Osteocyte (in vitro differentiated cells): Measurements from ENCODE around the gene ROPN1L. TPM values are rescaled to one million over a fixed set of nuclear protein-coding genes. Genes with fewer than 3 reads are reported as not detected.

Experiments
- DNase-seq: peaks from one replicate; pipeline ENCODE4 v3.0.0; 2021; ENCODE audit warnings: mixed read lengths; ENCODE audit not compliant: unreplicated experiment; ENCODE audit errors: extremely low spot score
- H3K27ac Mint-ChIP-seq: one replicate; pipeline ENCODE4 v1.8.0; 2021; ENCODE audit warnings: mild to moderate bottlenecking, mixed read lengths; ENCODE audit not compliant: unreplicated experiment
- H3K27me3 Mint-ChIP-seq: one replicate; pipeline ENCODE4 v1.8.0; 2021; ENCODE audit warnings: mixed read lengths; ENCODE audit not compliant: unreplicated experiment
- H3K36me3 Mint-ChIP-seq: one replicate; pipeline ENCODE4 v1.8.0; 2021; ENCODE audit warnings: mixed read lengths; ENCODE audit not compliant: unreplicated experiment
- H3K4me1 Mint-ChIP-seq: one replicate; pipeline ENCODE4 v1.8.0; 2021; ENCODE audit warnings: mixed read lengths; ENCODE audit not compliant: unreplicated experiment
- H3K4me3 Mint-ChIP-seq: one replicate; pipeline ENCODE4 v1.8.0; 2021; ENCODE audit warnings: mild to moderate bottlenecking, moderate library complexity, mixed read lengths; ENCODE audit not compliant: unreplicated experiment
- H3K9me3 Mint-ChIP-seq: one replicate; pipeline ENCODE4 v1.8.0; 2021; ENCODE audit warnings: mixed read lengths; ENCODE audit not compliant: unreplicated experiment
- total RNA-seq: library from RNA; stranded (reverse); gene quantifications from 2 replicates; pipeline ENCODE4 v1.2.1, GENCODE V29; 2021
- TF ChIP-seq, protein P1 (sequence below): fragments of 200-600 bp; sonication (generic); IDR thresholded peaks from 2 replicates; pipeline ENCODE4 v1.5.0; 2021; ENCODE audit warnings: antibody characterized with exemption, mild to moderate bottlenecking, moderate library complexity

The ROPN1L gene
- total RNA-seq, 1 donor from 2014 or later, result not detected

GRCh38 chr5:10501554-10502075 is 59.9 kb downstream of the ROPN1L start:
- Mint-ChIP-seq H3K27ac (no peak overlapping the region), H3K4me3 (no peak overlapping the region), H3K36me3 (no peaks in the 10 kb centered on the region), H3K9me3 (no peaks in the 10 kb centered on the region), H3K4me1 (peaks cover 3% of the 10 kb centered on the region), H3K27me3 (no peaks in the 10 kb centered on the region)
- TF ChIP-seq, protein P1, sequence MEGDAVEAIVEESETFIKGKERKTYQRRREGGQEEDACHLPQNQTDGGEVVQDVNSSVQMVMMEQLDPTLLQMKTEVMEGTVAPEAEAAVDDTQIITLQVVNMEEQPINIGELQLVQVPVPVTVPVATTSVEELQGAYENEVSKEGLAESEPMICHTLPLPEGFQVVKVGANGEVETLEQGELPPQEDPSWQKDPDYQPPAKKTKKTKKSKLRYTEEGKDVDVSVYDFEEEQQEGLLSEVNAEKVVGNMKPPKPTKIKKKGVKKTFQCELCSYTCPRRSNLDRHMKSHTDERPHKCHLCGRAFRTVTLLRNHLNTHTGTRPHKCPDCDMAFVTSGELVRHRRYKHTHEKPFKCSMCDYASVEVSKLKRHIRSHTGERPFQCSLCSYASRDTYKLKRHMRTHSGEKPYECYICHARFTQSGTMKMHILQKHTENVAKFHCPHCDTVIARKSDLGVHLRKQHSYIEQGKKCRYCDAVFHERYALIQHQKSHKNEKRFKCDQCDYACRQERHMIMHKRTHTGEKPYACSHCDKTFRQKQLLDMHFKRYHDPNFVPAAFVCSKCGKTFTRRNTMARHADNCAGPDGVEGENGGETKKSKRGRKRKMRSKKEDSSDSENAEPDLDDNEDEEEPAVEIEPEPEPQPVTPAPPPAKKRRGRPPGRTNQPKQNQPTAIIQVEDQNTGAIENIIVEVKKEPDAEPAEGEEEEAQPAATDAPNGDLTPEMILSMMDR, result no peak
- no peak for DNase-seq

DNA sequence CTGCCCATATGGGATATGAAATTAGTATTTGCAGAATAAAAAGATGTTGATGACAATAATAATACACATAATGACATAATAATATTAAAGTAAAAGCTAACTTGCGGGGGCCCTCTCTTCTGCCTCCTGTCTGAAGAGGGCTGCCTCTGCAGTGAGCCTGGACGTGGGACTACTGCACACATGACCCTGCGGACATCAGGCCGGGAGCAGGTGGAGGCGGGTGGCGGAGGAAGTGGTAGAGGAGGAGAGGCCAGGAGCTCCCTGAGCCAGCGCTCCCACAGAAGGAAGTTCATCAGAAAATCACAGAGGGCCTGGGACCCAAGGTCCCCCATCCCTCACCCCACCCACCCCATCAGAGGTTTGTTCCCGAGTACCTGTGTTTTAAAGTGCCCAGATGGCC is 60.5 kb downstream of the ROPN1L start:
- peaks cover 3% of the 10 kb centered on the region for H3K4me1 Mint-ChIP-seq
- no peaks in the 10 kb centered on the region for H3K9me3 Mint-ChIP-seq
- no peak overlapping the region for H3K27ac Mint-ChIP-seq
- H3K36me3 Mint-ChIP-seq, result no peaks in the 10 kb centered on the region
- H3K4me3 Mint-ChIP-seq, result no peak overlapping the region
- no peak for DNase-seq
- TF ChIP-seq, protein P1, result no peak
- H3K27me3 Mint-ChIP-seq, result no peaks in the 10 kb centered on the region

- Mint-ChIP-seq H3K36me3 (no peaks in the 10 kb centered on the region), H3K27me3 (no peaks in the 10 kb centered on the region), H3K4me3 (no peak overlapping the region), H3K27ac (no peak overlapping the region), H3K4me1 (peaks cover 3% of the 10 kb centered on the region), H3K9me3 (no peaks in the 10 kb centered on the region)
- DNase-seq, result no peak
- TF ChIP-seq, protein P1, result no peak
These were observed 60.9 kb downstream of the ROPN1L start for GRCh38 chr5:10502578-10502977.

- TF ChIP-seq, protein P1, result no peak
- Mint-ChIP-seq H3K27ac (no peak overlapping the region), H3K9me3 (no peaks in the 10 kb centered on the region), H3K4me1 (peaks cover 3% of the 10 kb centered on the region), H3K27me3 (no peaks in the 10 kb centered on the region), H3K4me3 (no peak overlapping the region), H3K36me3 (no peaks in the 10 kb centered on the region)
- DNase-seq, result no peak
These were observed 61.6 kb downstream of the ROPN1L start for GRCh38 chr5:10503321-10503720.

DNA sequence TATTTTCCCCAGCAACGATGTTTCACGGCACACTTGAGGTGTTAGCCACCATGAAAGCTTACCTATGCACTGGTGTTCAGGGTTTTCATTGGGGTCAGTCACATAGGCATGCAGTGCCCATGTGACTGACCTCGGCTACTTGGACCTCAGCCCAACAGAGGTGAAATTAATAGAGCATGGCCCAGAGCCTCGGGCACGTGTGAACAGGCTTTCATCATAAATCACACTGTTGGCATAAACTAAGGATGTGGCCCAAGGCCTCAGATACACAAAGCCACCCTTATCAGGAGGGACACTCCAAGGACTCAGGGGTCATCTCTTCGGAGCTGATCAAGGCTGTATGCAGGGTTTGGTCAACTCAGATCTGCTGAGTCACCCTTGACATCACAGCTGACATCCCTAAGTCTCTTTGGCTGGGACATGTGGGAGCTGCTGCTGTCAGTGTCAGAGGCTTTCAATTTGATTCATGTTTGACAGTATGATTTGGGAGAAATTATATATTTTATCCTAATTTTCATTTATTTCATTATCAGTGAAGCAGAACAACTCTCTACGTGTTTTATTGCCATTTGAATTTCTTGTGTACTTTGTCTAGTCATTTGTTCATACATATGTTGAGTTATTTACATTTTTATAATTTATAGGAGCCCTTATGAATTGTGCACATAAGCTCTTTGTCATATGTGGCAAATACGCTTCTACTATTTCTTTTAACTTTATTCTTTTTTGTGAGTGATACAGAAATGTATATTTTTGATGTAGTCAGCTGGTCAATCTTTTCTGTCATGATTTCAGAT is 62.5 kb downstream of the ROPN1L start:
- DNase-seq, result no peak
- no peaks in the 10 kb centered on the region for H3K9me3 Mint-ChIP-seq
- H3K27me3 Mint-ChIP-seq, result no peaks in the 10 kb centered on the region
- no peaks in the 10 kb centered on the region for H3K36me3 Mint-ChIP-seq
- no peak overlapping the region for H3K27ac Mint-ChIP-seq
- TF ChIP-seq, protein P1, result no peak
- no peak overlapping the region for H3K4me3 Mint-ChIP-seq
- peaks cover 3% of the 10 kb centered on the region for H3K4me1 Mint-ChIP-seq
